Endothelial cell of umbilical vein (primary cell): ENCODE measurements around the gene WNT10A.

Experiments
- CTCF ChIP-seq, 2 donors: IDR thresholded peaks; 1 replicate in 1 of 2; 2 replicates in 1 of 2; pipeline ENCODE4 v1.5.1; 2011; ENCODE audit warnings: low read length in 2 of 2, mild to moderate bottlenecking in 2 of 2, moderate library complexity in 2 of 2, control low read depth in 1 of 2, inconsistent platforms in 1 of 2, low read depth in 1 of 2; ENCODE audit not compliant: insufficient read depth in 1 of 2; ENCODE audit errors: extremely low read depth in 1 of 2
- POLR2A ChIP-seq: IDR thresholded peaks from 2 replicates; pipeline ENCODE4 v1.6.1; 2012; ENCODE audit warnings: low read depth, mild to moderate bottlenecking, control low read depth, low read length
- POLR2AphosphoS5 ChIP-seq: IDR thresholded peaks from 2 replicates; pipeline ENCODE4 v1.6.1; 2012; ENCODE audit warnings: low read depth, mild to moderate bottlenecking, control low read depth, low read length, moderate library complexity; ENCODE audit not compliant: insufficient read depth

DNA sequence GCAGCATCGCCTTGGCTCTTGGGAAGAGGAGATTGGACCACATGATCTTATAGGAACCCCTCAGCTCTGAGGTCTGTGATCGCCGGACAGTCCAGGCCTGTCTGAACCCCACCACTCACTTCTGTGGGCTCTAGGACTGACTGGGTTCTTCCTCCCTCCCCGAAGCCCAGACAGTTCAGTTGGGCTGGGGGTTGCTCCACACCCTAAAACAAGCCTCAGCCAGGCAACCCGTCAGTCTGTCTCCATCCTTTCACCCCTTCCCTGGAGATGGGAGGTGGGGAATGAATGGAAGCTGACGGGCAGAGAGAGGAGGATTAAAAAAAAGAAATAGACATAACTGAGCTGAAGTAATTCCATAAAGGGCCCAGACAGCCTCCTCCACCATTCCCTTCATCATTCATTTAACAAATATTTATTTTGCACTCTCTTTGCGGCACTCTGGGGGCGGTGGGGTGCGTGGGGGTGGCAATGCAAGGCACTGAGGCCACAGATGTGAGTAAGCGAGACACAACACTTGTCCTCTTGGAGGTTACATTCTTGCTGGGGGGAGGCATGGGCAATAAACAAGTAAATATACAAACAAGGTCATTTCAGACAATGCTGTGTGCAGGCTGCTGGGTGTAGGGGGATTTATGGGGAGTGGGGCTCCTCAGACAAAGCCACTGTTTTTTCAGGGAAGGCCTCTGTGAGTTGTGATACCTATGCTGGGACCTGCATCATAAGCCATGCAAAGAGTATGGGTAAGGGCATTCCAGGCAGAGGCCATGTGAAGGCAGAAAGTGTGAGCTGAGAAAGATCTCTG lies 12.9 kb downstream of the WNT10A start:
- TF ChIP-seq CTCF (IDR thresholded peaks at IDR 0.05; ENCODE audit: extremely low read depth in 1 of 2, insufficient read depth in 1 of 2, low read depth in 1 of 2, low read length in 2 of 2) (no peak), POLR2A (no peak), POLR2AphosphoS5 (no peak)
